Fibroblast of the conjunctiva (primary cell): ENCODE results near the gene DPF3.

ENCODE experiments used
- DNase-seq: peaks from one replicate; pipeline ENCODE4 v3.0.0-alpha.2; 2010; ENCODE audit warnings: low read depth

Gene DPF3

DNA sequence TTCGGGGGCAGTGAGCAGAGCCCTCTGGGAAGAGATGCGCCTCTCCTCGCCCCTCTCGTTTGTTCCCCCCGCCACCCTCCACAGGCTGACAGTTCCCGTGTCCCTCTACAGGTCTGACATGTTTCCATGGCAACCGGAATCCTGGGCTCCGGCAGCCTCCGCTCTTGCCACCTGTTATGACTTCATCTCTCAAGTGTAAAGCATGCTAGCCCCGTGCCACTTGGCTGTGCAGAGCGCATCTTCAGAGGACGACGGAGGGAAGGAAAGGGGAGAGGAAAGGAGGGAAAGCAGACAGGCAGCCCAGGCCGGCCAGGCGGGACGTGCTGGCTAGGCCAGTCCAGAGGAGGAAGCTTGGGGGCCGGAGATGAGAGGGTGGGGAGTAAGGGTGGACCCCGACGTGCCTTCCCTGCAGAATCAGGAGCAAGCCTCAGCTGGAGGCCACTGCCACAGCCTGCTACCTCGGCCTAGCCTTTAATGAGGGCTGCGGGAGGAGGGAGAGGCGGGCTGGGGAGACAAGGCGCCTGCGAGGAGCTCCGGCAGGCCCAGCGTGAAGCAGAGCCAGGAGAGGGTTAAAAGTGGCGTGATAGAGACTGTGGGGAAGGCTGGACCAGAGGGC, 214.3 kb downstream of the DPF3 start:
- no peak for DNase-seq

DNA sequence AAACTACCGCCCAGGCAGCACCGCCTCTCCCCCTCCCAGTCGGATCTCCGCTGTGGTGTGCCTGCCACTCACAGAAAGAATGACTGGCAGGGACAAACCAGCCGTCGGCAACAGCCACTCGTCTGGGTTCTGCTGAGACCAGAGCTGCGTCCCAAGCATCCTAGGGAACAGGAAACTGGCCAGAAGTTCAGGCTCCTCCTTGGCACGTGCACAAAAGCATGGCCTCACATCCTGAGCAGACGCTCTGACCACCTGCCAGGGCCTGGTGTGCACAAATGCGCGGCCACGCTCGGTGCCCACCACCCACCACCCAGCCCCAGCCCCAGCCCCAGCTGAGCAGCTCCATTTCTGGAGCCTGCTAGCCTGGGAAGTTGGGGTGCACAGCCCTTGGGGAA, 214.8 kb downstream of the DPF3 start:
- DNase-seq: no peak

DNA sequence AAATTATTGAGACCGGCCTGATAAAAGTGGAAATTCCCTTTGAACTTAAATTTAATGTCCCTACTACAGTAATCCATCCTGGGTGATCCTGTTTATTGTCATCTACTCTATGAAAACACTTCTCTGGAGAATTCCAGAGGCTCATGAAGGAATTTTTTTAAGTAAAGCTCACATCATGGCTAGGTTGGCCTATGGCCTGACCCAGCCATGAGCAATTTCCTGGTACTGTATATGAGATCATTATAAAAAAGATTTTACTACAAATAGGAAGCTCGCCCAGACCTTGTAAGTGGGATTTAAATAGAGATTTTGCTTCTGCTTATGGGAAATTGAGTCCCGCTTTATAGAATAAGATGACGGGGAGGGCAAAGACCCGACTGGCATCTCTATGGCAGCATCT, 215.5 kb downstream of the DPF3 start:
- no peak for DNase-seq

DNA sequence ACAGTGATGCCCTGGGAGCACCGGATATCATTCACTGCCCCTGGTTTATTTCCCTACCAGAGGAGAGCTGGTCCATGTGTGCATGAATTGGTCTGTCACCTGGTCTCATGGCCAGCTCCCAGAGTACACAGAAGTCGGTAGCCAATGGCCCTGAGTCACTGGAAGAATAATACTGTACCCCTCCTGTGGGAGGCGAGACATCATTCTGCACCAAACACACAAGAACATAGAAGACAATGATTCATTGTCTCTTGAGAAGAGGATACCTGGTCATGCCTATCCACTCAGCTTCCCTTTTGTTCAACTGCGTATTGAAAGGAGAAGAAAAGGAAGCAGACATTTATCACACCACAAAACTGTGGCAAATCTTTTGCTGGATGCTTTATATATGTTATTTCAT, 216.2 kb downstream of the DPF3 start:
- DNase-seq: no peak

DNA sequence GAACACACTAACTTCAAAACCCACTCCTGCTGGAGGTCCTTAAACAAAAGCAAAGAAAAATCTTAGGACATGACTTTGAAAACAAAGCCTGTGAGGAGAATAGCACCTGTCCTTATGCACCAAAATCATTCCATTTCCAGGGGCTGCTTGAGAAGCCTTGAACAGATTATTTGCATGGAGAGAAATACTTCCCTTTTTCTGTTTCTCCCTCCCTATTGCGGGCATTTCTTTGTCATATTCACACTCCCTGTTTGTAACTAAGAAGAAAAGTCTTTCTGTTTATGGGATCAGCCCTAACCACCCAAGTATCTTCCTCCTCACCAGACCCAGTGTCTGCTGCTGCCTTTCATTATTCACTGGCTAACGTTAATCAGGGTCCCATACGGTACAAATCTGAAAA, 218.8 kb downstream of the DPF3 start:
- DNase-seq: no peak

DNA sequence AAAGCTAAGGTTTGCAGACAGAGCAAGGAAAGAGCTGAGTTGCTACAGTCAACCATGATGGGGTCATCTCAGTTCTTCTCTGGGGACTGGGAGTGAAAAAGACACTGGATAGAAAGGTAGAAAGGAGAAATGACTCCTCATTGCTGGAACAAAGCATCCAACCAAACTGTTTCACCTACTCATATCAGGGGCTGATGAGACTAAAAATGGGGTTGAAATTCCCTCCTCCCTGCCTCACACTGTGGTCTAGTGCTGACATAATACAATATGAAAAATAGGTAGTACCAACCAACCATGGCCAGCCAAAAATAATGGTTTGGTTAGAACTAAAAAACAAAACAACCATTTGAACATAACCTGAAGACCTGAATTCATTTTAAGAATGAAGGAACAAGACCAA, 220.7 kb downstream of the DPF3 start:
- DNase-seq: no peak

DNA sequence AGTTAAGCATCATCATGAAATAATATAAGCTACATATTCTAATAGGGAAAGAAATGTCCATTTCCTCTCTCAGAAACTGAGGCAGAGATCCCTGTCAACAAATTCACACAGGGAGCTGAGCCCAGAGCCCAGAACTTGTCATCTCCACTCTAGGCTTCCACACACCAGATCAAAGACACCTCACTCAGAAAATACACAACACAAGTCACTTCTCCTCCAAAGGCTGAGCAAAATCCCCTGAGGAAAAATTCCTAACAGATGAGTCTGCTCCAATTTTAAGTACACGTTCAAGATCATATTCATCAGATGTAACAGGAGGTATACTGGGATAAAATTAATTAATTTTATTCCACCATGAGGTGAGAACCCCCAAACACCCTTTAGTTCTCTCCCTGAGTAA, 227.3 kb downstream of the DPF3 start:
- DNase-seq: no peak

DNA sequence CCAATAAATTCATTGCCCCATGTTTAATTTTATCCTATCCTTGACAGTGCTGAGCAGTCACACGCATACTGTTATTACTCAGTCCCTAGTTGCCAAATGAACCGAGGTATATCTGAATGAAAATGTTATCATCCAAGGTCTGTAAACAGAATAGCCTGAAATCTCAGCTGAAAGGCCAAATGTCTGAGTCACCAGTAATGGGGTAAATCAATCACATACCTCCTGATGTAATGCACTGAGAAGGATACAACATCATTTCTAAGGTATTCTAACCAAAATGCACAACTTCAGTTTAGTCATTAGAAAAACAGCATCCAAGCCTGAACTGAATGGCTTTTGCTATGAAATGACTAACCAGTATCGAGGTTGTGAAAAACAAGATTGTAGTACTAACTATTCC, 228.6 kb downstream of the DPF3 start:
- DNase-seq: peak; percentile 69

DNA sequence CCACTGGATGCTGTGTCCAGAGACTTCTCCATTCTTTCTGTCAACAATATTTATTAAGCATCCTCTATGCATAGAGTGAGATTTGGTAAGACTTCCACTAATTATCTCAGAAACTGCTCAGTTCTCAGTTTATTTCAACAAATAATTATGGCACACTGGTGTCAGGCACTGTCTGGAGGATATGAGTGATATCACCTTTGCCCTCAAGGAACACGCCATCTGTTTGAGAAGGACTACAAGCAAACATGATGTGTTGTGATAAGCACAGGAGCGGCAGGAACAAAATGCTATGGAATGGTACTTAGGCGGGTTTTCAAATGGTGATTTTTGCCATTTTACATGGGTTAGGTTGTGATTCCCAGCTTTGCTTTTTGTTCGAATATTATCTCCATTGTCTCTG, 229.2 kb downstream of the DPF3 start:
- no peak for DNase-seq

DNA sequence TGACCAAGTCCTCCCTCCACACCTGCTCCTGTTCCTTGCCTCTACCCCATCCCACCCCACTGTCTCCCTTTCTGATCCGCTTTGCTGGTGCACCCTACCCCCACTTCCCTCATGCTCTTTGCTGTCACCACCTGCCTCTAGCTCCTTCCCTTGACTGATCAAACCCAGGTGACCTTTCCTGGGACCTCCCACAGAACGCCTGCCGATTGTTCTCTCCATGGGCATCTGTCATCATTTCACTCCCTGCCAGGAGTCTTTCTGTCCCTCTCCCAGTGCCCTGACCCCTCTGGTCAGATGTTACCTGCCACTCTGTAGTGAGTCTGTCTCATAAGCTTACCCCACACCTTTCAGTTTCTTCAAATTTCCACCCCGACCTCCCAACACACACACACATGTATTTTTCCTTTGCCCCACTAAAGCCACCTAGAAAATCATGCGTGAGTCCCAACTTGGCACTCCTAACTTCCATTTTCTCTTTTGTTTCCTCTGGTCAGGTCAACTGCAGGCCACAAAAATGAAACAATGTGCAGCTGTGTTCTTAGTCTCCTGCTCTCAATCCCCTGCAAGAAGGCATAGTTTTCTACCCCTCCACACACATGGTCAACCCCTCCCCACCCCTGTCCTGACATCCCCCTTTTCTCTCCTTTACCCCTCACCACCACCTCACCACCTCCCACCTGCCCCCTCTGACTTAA, 229.8 kb downstream of the DPF3 start:
- no peak for DNase-seq

DNA sequence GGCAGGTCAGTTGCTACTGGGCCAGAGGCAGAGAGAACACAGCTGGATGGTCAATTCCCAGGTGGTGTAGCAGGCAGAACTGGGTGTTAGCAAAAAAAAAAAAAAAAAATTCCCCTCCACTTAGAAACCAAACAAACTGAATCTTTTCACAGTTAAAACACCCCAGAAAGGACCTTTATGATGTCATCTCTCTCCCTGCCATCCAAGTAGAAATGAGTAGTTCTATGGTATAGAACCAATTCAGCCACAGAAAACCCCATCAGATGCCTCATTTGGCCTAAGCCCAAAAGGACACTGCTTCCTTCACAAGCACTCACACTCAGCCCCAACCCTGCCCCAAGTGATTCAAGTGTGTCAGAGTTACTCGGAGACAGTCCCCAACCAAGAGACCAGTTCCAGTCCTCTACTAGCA, 230.8 kb downstream of the DPF3 start:
- DNase-seq: no peak

DNA sequence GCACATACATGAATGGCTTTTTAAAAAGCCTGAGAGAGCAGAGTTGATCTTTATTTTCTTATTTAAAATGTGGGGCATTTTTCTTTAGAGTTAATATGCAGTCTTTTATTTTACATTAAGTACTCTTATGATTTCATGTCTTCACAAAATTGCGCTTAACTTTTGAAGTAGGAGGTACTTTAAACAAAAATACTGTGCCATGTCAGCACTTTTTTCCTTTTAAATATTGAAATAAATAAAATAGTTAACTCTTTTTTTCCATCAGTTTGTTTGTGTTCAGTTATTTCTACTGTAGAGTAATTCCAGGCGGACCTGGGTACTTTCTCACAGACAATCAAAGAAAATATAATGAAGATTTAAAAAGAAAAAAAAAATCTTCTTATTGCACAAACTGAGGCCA, 231.7 kb downstream of the DPF3 start:
- DNase-seq: no peak

DNA sequence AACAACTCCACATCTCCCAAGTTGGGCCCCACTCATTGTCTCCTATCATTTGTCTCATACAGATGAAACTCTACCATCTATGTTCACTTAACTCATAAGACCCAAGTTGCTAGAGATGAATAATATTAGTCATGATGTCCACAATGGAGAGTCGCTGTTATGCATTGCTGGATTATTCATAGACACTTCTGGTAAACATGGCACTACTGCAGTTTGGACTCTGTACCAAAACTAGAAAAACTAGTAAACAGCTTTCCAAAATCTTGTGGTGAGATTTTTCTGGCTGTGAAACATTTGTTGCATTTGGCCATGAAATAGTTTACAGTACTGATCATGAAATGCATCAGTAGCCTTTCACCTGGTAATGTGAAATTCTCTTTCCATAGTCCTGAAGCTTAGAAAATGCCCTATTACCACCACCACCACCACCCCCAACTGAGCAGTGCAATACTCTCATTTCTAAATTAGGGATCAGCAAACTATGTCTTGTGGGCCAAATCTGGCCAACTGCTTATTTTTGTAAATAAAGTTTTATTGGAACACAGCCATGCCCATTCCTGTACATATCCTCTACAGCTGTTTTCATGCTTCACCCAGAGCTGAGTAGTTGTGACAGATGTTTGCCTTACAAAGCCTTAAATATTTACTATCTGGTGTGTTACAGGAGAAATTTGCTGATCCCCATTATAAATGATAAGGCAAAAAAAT, 236.5 kb downstream of the DPF3 start:
- DNase-seq: peak; percentile 37

DNA sequence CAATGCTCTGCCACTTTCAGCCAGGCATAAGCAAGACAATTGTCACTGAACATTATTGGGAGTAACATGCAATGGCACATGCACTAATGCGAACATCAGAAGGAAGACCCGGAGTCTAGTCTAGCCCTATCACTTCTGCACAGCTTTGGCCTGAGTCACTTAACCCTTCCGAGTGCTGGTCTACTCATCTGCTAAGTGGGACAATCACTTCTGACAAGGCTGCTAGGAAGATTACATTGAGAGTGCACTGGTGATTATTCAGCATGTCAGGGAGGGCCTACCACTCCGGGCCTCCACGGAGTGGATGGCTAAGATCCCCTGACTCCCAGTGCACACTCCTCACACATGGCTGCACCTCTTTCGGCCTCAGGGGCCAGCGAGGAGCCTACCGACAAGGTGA, 240.9 kb downstream of the DPF3 start:
- no peak for DNase-seq

DNA sequence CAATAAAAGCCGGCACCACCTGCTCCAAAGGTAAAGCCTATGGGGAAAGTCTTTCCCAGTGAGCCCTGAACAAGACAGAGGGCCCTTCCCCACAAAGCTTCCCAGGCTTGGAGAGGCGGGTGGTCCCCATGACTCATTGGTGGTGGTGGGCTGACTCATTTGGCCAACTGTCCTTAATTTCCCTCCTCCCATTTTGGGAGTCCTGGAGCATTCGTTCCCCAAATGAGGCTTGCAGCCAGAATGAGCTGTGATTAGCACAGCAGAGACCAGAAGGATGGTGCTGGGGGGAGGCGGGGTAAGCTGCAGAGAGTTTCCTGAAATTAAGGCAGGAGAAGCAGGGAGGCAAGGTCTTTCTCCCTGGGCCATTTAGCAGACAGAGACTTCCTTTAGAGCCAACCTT, 241.7 kb downstream of the DPF3 start:
- DNase-seq: no peak

DNA sequence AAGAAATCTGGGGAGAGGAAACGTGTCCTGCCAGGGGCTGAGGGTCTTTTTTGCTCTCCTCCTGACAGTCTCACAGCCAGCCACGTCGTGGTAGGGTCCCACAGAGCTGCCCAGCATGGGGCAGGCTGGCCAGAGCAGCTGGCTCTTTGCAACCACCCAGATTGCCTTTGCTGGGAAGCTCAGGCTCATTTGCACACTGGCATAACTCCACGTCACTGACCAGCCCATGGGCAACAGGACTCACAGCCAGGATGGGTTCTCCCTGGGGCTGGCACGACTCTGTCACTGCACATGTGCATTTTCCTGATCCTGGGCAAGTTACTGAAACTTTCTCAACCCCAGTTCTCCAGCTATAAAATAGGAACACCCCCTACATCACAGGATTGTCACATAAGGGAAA, 242.2 kb downstream of the DPF3 start:
- DNase-seq: no peak

DNA sequence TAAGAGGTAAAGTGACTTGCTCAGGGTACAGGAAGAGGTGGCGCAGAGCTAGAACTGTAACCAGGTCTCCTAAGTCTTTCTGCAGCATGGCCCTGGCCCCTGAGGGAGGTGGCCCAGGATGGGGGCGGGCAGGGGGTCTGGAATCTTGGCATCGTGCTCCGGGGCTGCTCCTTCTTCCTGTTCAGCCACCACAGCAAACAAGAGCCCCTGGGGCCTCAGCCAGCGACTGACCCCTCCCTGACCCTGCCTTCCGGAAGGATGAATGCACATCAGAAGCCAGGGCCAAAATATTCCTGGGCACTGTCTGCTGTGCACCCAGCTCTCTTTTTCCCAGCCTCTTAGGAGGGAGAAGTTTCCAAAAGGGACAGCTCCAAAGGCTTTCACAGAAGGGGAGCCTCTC, 242.8 kb downstream of the DPF3 start:
- no peak for DNase-seq

DNA sequence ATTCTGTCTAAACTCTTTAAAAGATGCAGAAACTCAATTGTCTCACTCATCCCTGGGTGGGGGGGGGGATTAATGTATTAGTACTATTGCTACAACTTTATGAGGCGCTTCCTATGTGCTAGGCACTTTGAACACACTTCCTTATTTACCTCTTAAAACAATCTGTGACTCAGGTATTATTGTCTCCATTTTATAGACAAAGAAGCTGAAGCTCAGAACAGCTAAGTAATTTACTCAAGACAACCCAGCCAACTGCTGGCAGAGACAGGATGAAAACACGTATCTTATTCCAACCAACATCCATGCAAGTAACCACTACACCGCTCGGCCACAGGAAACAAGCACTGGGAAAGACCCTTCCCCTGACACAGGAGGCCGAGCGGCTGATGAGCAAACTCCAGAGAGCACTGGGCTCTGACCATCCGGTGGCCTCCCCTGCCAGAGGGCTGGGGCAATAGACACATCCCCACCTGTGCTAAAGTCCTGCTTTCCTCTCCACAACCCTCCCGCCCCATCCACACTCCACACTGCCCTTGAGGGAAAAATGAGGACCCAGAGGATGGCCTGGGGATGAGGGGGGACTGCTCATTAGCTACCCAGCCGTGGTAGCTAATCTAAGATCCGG, 244.2 kb downstream of the DPF3 start:
- no peak for DNase-seq

DNA sequence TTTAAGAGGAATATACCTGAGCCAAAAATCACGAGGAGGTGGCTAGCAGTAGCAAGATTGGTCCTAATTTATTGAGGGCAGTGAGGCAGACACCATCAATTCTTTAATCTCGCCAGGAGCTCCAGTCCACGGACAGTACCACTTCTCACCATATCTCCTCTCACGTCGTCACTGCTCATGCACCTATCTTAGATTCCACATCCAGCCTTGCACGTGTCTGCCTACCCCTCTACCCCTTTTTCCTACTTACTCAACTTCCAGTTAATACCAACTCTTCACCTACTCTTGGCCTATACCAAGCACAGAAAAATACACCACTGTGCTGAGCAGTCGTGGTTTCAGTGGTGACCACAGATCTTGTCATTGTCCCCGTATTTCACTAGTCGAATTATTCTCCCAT, 246.1 kb downstream of the DPF3 start:
- no peak for DNase-seq

DNA sequence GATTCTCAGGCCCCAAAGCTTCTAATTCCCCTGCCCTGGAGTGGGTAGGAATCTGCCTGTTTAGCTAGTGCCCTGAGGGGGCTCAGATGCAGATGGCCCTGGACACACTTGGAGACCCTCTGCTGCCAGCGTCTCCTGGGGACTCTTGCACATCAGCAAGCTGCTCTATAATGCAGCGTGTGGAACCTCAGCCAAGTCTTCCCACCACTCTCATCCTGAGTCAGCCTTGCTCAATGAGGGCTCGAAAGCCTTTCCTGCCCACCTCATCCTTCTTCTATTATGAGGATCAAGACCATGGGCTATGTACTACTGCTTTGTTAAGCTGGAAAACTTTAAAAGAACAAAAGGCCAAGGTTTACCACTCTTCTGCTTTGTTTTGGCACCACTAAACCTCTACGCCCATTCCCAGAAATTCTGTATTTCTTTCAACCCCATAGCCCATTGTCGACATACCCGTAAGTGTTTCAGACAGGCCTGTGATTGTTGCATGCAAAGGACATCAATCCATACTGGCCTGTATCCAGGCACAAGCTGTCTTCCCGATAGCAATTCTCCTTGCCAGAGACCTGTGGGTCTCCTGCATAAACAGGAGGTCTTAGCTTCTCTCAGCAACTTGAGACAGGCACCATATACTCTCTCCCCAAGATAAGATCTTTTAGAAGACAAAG, 246.9 kb downstream of the DPF3 start:
- peak; percentile 80 for DNase-seq

DNA sequence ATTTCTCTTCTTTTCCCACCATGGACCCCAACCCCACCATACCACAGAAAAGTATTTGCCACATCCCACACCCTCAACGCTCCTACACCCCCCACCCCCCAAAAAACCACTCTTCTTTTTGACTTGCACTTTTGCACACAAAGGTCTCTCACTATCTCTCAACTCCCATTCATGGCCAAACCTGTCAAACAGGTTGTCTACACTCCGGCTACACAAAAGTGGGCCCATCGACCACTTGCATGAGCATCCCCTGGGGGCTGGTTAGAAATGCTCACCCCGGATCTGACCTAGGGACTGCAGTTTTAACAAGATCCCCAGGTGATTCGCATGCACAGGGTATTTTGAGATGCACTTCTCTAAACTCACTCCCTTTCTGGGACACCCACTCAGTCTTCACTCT, 248.2 kb downstream of the DPF3 start:
- no peak for DNase-seq

DNA sequence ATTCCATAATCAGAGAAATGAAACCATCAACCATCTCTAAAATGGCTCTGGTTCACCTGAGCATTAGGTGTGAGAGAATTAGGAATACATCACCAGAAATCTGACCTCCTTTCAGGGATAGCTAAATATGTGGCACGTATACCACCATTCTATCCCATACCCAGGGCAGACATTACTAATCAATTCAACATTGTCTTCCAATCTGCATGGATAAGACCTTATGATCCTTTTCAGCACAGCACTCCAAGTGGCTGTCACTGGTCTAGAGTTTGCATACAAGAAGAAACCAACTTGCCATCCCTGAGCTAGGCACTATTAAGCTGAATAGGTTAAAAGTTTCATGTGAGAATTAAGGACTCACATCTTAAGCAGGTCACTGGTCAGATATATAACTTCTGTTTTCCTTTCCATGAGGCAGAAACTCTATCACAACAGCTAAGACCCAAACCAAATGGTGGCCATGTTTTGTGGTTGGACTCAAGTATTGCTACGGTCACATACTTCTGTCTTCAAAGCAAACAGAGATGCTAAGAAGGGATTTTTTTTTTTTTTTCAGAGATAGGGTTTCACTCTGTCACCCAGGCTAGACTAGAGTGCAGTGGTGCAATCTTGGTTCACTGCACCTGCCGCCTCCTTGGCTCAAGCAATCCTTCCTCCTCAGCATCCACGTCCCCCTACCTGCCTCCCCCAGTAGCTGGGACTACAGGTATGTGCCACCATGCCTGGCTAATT, 249.0 kb downstream of the DPF3 start:
- no peak for DNase-seq
